Mesodermal cell (in vitro differentiated cells): ENCODE results near the gene ATL2.
"Not testable (repeated sequence)": the region's sequence is repeated elsewhere in the genome, so short reads cannot be mapped to it uniquely, and the experiment has no call there.

ENCODE experiments used
- H3K27ac ChIP-seq: 2 replicates; pipeline ENCODE4 v1.7.0; 2013; ENCODE audit warnings: mild to moderate bottlenecking, low read depth, low read length, moderate library complexity; ENCODE audit not compliant: severe bottlenecking
- H3K36me3 ChIP-seq: 2 replicates; pipeline ENCODE4 v1.7.1; 2013; ENCODE audit warnings: mild to moderate bottlenecking, low read length, moderate library complexity; ENCODE audit not compliant: control insufficient read depth, insufficient read depth
- H3K4me1 ChIP-seq: one replicate; pipeline ENCODE4 v1.7.1; 2013; ENCODE audit warnings: mild to moderate bottlenecking, low read length; ENCODE audit not compliant: insufficient read depth, control insufficient read depth, poor library complexity, severe bottlenecking
- H3K4me3 ChIP-seq: 2 replicates; pipeline ENCODE4 v1.7.0; 2013; ENCODE audit warnings: low read length, control low read depth, mild to moderate bottlenecking; ENCODE audit not compliant: insufficient read depth, poor library complexity, severe bottlenecking; ENCODE audit errors: extremely low read depth
- H3K9me3 ChIP-seq: 2 replicates; pipeline ENCODE4 v1.7.1; 2013; ENCODE audit warnings: mild to moderate bottlenecking, low read length, moderate library complexity; ENCODE audit not compliant: control insufficient read depth
- WGBS, 2 experiments: methylation state at CpG; one replicate each; pipeline ENCODE4 v1.1.5; 2013; ENCODE audit warnings: missing lambda C conversion rate in 2 of 2; ENCODE audit not compliant: insufficient coverage in 2 of 2; 5-methylcytosine and 5-hydroxymethylcytosine counted together

ATL2 gene

GRCh38 chr2:38412235-38412871 lies 35.3 kb upstream of the ATL2 start:
- H3K27ac ChIP-seq, H3K4me1 ChIP-seq, H3K36me3 ChIP-seq, H3K4me3 ChIP-seq: not testable (repeated sequence)
- H3K9me3 ChIP-seq = peaks cover 19% of the 10 kb centered on the region
- 100% methylated on average over 1 of the region's 4 CpGs for WGBS, 2 experiments

- H3K4me1 ChIP-seq = peaks cover 9% of the 10 kb centered on the region
- no peaks in the 10 kb centered on the region for H3K36me3 ChIP-seq
- H3K4me3 ChIP-seq = no peak overlapping the region
- peaks cover 25% of the 10 kb centered on the region for H3K9me3 ChIP-seq
- 92 to 100% methylated on average over 1 to 2 of the region's 2 CpGs for WGBS, 2 experiments
- no peak overlapping the region for H3K27ac ChIP-seq
Observed at GRCh38 chr2:38409156-38410102, 32.4 kb upstream of the ATL2 start.

GRCh38 chr2:38407111-38407682 lies 30.1 kb upstream of the ATL2 start:
- peaks cover 9% of the 10 kb centered on the region for H3K4me1 ChIP-seq
- no peaks in the 10 kb centered on the region for H3K36me3 ChIP-seq
- 96 to 100% methylated on average over 1 to 2 of the region's 4 CpGs for WGBS, 2 experiments
- H3K27ac ChIP-seq = peak overlapping the region; percentile 67
- peaks cover 10% of the 10 kb centered on the region for H3K9me3 ChIP-seq
- H3K4me3 ChIP-seq = no peak overlapping the region

- H3K4me3 ChIP-seq = no peak overlapping the region
Observed at GRCh38 chr2:38406597-38407110, 29.6 kb upstream of the ATL2 start.

GRCh38 chr2:38405917-38406596 lies 29.0 kb upstream of the ATL2 start:
- whole genome bisulfite sequencing, 2 experiments = 91 to 96% methylated on average over 6 to 7 of the region's 9 CpGs
- Histone ChIP-seq H3K27ac (no peak overlapping the region), H3K9me3 (peaks cover 6% of the 10 kb centered on the region), H3K36me3 (no peaks in the 10 kb centered on the region), H3K4me1 (peaks cover 9% of the 10 kb centered on the region), H3K4me3 (no peak overlapping the region)

More at GRCh38 chr2:38406597-38407110, 29.6 kb upstream of the ATL2 start:
- Histone ChIP-seq H3K36me3 (no peaks in the 10 kb centered on the region), H3K4me1 (peaks cover 9% of the 10 kb centered on the region), H3K9me3 (peaks cover 10% of the 10 kb centered on the region), H3K27ac (peak overlapping the region; percentile 67)
- 90 to 96% methylated on average over 6 to 8 of the region's 8 CpGs for WGBS, 2 experiments

GRCh38 chr2:38400513-38400912 lies 23.4 kb upstream of the ATL2 start:
- H3K9me3 ChIP-seq = peaks cover 3% of the 10 kb centered on the region
- no peak overlapping the region for H3K4me3 ChIP-seq
- H3K4me1 ChIP-seq = no peaks in the 10 kb centered on the region
- no peak overlapping the region for H3K27ac ChIP-seq
- H3K36me3 ChIP-seq = no peaks in the 10 kb centered on the region

- 83 to 95% methylated on average over 4 of the region's 4 CpGs for WGBS, 2 experiments
- Histone ChIP-seq H3K36me3 (no peaks in the 10 kb centered on the region), H3K4me3 (no peak overlapping the region), H3K9me3 (peaks cover 3% of the 10 kb centered on the region), H3K27ac (no peak overlapping the region), H3K4me1 (no peaks in the 10 kb centered on the region)
Observed at GRCh38 chr2:38398739-38399138, 21.7 kb upstream of the ATL2 start.

- Histone ChIP-seq H3K4me3 (no peak overlapping the region), H3K27ac (no peak overlapping the region), H3K36me3 (no peaks in the 10 kb centered on the region), H3K4me1 (no peaks in the 10 kb centered on the region), H3K9me3 (peaks cover under 1% of the 10 kb centered on the region)
- 77 to 89% methylated on average over 3 to 4 of the region's 5 CpGs for whole genome bisulfite sequencing, 2 experiments
Observed at GRCh38 chr2:38394903-38395341, 17.8 kb upstream of the ATL2 start.

- 86 to 88% methylated on average over 1 to 2 of the region's 2 CpGs for WGBS, 2 experiments
- Histone ChIP-seq H3K4me3 (no peak overlapping the region), H3K9me3 (no peaks in the 10 kb centered on the region), H3K27ac (no peak overlapping the region), H3K36me3 (no peaks in the 10 kb centered on the region), H3K4me1 (no peaks in the 10 kb centered on the region)
Observed at GRCh38 chr2:38394041-38394440, 17.0 kb upstream of the ATL2 start.

GRCh38 chr2:38390947-38391346 lies 13.9 kb upstream of the ATL2 start:
- 96 to 100% methylated on average over 1 to 3 of the region's 3 CpGs for WGBS, 2 experiments
- no peaks in the 10 kb centered on the region for H3K9me3 ChIP-seq
- no peak overlapping the region for H3K27ac ChIP-seq
- no peaks in the 10 kb centered on the region for H3K4me1 ChIP-seq
- no peak overlapping the region for H3K4me3 ChIP-seq
- H3K36me3 ChIP-seq = no peaks in the 10 kb centered on the region
